Kasumi-1 (cell line): ENCODE results near the gene ARL4A.

Source experiments
- DNase-seq, 2 experiments: peaks; one replicate each; lab custom pipeline; 2025; lab: John Stamatoyannopoulos, UW

The ARL4A gene

DNA sequence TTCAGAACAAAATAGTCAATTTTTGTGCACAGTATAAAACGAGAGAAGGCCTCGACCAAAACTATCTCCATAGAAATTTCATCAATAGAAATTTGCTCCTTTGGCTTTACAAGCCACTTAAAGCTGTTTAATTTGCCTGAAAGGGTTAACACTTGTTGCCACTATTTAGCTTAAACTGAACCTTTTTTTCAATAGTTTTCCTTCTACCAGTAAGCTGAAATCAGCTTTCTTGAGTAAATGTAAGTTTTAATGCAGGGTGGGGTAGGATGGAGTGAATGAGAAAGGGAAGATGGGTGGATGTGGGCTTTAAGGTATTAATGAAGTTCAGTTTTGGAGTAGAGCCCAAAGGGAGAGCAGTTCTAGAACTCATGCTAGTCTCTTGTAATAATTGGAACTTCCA, 39.5 kb downstream of the ARL4A start:
- no peak for DNase-seq

DNA sequence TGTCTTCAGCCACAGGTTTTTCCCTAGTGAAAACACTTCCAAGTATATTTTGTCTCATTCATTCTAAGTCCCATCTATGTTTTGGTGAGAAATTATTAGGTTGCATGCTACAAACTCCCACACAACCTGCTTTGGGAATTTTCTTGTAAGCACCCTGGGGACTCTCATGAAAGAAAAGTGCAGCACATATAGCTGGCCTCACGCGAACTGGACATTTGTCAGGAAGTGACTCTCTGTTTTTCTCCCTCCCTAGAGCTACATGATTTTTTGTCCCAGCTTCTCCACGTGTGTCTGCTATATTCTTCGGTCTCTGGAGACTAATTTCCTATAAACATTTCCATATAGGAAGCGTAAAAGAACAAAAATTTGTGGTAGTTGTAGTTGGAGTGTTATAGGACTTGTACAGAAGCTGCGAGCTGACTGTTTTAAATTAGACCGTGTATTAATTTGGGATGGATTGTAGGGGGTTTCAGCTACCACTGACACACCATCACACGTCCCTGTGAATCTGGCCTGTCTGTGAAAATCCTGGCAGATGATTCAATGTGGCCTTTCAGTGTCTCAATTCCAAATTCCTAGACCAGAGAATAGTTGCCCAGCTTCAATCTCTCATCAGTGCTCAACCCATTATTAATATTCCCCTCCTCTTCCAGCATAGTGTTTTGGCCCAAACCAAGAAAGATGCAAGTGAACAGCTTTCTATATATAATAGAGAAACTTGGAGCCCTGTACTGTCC, 40.2 kb downstream of the ARL4A start:
- no peak for DNase-seq

DNA sequence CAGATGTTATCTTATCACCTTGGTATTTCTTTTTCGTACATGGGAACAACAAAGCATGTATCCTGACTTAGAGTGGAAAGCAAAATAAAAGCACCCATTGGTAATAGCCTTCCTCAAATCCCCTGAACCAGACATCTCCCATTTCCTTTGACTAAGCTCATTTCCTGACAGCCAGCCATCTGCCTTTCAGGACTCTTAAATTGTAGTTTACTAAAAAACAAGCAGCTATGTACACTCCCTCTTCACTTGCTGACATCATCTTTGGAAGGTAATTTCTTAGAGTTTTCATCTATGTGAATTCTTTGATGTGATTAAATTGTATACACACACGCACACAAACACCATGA, 40.7 kb downstream of the ARL4A start:
- peak; percentile 7 to 16 for DNase-seq

DNA sequence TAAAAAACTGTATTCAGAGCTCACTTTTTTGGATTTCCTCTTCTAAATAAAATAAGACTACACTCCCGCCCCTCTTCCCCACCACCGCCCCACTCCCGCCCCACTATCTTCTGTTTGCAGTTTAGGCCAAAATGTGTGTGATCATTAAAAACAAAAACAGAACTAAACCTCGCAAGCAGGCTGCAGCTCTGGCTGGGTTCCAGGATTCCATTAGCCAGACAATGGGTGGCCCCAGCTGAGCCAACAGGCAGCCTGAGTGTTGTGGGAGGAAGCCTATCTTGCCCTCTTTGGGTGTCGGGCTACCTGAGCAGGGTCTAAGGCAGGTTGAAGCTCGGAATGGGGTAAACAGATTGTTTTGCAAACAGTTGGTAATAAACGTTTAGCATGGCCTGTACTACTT, 41.7 kb downstream of the ARL4A start:
- DNase-seq, result peak; percentile 2 to 3

DNA sequence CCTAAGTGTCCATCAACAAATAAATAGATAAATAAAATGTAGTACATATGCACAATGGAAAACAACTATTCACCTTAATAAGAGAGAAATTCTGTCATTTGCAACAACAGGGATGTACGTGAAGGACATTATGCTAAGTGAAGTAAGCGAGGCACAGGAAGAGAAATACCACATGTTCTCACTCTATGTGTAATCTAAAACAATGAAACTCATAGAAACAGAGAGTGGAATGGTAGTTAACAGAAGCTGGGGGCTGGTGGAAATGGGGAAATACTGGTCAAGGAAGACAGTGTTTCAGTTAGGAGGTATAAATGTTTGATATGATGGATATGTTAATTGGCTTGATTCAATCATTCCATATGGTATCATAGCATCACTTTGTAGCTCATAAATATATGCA, 43.1 kb downstream of the ARL4A start:
- no peak for DNase-seq

DNA sequence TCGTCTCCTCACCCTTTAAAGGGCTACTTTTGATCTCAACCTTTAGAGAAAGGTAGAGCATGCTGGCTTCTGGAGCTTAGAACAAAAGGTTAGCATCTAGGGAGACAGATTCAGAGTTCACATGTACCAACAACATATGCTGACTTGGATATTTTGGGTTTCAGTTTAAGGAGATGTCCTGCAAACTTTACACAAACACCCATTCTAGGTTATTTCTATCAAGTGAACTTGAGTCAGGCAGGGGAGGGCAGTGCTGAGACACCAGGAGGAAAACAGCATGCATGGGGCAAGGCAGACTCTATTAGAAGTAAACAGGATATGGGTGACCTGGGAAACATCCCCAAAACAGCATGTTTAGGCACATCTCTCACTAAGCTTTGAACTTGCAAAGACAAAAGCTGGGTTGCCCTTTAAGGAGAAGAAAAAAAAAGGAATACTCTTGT, 43.8 kb downstream of the ARL4A start:
- DNase-seq, result no peak

DNA sequence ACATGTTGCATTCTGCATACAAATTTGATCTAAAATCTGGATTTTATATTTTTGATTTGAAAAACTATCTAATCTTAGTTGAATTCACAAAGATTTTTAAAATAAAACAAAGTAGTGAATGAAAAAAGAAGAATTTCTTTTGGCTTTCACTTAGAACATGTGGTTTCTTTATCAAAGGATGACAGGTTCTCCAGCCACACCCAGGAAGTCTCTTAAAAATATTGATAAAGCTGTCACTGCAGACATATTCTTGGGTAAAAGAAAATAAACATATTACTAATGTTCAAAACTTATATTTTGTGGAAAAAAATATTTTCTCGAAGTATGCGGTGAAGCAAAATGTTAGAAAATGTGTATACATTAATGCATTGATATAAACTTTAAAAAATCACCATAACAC, 44.3 kb downstream of the ARL4A start:
- no peak for DNase-seq

DNA sequence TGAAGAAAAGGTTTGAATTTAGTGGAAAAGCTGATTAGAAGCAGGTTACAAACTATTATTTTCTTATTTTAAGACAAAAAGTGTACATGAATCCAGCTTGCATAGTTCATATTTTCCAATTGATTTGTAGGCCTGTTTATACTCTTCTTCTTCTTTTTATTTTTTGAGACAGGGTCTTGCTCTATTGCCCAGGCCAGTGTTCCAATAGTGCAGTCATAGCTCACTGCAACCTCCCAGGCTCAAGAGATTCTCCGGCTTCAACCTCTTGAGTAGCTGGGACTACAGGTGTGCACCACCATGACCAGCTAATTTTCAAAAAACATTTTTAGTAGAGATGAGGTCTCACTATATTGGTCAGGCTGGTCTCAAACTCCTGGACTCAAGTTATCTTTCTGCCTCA, 45.0 kb downstream of the ARL4A start:
- DNase-seq, result no peak

DNA sequence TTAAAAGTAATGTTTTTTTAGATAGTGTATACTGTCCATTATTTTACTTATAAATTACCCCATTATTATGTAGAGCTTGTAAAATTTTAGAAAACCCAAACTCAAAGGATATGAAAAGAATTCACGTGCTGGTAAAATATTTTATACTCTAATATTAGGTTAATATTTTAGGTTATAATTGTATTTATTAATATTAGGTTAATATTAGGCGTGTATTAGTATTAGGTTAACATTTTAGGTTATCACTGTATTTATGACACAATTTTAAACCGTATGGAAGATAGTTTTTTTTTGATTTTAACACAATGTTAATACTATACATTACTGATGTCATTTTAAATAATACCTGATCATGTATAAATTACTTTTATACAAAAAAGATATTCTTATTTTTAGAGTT, 48.5 kb downstream of the ARL4A start:
- DNase-seq, result no peak

DNA sequence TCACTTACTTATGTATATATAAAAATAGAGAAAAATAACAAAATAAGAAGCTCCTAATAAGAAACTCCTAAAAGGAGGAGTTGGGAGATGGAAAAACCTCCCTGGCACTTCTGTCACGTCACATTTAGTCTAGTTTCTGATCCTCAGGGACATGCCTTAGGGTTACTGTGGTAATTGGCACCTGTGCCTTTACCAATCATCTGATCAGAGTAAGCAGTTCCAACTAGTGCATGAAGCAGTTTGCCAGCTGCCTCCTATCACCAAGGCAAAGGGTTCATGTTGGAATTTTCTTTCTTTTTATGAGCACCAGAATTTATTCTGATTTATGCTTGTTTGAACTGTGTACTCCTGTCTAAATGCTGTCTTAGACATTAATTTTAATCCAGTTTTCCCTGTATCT, 49.9 kb downstream of the ARL4A start:
- DNase-seq, result no peak

DNA sequence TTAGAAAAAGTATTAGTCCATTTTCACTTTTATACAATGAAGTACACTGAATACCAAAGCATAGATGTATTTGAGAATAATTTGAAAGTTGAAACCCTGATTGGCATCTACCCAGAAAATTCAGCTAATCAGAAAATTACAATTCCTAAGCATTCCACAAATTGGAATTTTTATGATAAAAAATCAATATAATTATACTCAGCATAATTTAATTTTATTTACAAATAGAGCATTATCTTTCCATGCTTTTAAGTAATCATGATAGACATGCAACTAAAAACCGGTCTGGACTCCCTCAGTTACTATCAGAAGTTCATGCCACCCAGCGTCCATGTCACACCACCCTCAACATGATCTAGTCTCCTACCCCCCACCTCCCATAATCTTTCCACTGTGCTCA, 50.4 kb downstream of the ARL4A start:
- DNase-seq, result no peak

DNA sequence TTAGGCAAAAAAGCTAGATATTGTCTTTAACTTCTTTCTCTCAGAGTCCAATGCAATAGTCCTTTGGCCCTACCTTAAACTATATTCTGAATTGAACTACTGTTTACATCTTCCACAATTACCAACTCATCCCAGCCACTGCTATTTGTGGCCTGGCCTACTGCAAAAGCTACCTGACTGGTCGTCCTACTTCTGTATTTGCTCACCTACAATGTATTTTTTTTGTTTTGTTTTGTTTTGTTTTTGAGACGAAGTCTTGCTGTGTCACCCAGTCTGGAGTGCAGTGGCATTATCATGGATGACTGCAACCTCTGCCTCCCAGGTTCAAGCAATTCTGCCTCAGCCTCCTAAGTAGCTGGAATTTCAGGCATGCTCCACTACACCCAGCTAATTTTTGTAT, 51.2 kb downstream of the ARL4A start:
- DNase-seq, result no peak
